Measurements from ENCODE around the gene AIP.

AIP gene

DNA sequence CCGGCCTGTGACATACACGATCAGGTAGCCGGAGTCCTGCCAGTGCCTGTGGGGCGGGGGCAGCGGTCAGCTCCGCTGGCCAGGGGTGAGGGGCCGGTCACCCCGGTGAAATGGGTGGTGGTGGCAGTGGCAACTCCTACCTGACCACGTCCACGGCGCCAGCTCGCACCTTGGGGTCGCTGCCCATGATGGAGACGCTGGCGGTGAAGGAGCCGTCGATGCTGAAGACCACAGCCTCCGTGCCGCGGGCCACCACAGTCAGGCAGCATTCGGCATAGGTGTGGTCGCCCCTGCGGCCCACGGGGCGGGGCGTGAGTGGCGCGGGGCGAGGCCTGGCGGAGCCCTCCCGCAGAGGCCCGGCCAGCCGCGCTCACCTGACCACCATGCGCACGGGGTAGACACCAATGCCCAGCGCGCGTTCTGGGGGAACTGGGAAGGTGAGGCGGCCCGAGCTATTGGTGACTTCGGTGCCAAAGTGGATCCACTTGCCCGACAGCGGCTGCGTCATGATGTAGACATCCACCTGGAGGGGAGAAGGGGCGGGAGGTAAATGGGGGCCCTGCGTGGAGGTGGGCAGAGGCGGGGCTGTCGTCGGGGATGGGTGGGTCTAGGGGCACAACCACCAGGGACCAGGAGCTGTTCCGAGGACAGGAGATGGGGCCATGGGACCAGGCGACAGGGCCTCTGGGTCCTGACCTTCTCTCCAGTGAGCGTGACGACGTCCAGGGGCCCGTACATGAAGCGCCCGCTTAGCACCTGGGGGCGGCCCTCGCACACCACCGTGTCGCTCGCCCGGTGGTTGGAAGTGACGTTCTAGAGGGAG is 10.9 kb downstream of the AIP start:
- no peak for DNase-seq (ENCODE audit: low read depth)

DNA sequence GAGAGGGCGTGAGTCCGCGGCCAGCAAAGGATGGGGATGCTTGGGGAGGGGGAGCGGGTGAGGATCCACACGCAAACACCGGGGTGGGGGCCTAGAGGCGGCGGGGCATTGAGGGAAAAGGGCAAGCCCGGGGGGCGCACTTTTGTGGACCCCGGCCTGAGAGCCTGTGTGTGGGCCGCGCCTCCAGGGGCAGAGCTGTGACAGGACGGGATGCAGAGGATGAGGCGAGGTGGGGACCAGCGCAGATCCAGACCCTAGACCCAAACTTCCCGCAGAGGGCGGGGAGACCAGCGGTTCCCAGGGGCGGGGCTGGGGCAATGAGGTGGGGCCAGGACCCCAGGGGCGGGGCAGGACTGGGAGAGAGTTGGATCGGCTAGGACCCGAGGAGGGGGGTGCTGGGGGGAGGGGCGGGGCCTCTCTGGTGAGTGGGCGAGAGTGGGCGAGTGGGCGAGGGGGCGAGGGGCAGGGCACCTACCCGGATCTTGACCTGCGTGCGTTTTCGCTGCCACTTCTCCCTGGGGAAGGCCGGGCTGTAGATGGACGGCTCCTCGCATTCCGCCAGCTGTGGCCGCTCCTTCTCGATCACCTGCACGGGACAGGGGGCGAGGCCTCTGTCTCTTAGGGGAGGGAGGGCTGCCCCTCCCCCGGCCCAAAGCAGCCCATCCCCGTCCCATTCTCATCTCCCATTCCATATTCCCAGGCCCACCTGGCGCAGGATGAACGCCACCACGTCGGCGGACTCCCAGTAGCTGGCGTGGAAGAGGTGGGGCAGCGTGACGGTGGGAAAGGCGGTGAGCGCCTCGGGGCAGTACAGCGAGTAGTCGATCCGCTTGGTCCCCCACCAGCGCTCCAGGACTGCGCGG is 11.8 kb downstream of the AIP start:
- DNase-seq (ENCODE audit: low read depth) = no peak

DNA sequence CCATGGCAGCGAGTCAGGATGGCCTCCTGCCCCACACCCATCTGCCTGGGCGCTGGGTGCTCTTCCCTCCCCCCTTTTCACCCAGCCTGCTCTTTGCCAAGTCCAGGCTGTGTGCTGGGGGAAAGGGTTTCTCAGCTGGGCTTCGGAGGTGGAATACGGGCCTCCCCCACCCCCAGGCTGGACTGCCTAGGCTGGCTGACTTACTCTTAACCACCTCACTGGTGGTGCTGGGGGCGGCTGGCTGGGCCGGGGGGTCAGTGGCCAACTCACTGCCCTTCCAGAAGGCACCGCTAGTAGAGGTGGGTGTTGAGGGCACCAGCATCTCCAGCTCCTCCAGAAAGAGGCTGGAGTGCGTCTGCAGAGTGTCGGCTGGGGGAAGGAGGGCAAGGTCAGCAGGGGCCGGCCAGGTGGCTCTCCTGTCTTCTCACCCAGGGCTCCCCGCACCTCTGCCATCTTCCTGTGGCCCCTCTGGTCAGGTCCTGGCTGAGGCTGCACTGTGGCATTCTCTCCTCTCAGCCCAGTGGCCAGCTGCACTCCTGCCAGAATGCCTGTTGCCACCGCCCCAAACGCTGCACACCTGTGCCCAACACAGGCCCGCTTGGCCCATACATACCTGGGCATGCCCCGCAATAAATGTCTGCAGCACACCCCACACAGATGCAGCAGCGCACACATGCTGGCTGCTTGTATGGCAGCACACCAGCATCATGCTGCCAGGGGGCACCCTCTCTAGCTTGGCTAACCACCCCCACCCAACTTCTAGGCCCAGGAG is 12.6 kb downstream of the AIP start:
- no peak for DNase-seq (ENCODE audit: low read depth)

DNA sequence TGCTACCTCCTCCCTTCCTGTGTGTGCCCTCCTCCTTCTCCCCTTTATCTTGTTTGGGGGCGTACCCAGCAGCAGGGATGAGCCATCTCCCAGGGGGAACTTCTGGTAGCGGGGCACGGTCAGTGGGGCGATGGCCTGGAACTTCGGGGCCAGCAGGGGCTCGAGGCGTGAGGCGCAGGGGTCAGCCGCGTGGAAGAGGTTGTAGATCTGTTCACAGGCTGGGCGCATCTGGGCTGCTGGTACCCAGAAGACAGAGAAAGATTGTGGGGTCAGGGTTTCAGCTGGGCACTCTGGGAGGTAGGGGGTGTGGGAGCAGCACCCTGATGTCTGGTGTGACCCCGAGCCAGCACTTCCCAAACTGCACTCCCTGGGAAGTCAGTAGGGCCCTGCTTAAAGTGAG is 13.3 kb downstream of the AIP start:
- no peak for DNase-seq (ENCODE audit: low read depth)

DNA sequence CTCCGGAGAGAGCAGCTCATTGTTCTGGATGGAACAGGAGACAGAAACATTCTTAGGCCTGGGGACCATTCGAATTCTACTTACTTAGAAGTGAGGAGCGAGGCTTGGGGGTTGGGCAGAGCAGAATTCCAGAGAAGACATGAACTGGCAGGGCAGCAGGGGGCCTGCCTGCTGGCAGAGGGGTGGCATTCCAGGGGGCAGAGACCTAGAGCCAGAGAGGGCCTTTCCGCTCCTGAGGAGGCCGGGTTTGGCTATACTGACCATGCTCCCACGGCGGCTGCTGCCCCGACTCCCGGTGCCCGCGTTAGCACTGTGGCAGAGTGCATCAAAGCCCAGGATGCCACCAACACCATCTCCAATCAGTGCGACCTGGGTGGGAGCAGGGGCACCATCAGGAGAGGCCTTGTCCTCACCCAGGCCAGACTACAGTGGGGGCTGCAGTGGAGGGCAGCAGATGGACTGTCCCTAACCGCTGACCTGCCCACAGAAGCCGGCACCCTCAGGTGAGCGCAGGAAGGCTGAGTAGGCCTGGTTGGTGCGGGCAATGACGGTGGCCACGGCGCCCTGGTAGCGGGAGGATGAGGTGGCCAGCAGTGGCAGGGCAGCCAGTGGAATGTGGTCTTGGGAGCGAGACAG is 14.9 kb downstream of the AIP start:
- no peak for DNase-seq (ENCODE audit: low read depth)

DNA sequence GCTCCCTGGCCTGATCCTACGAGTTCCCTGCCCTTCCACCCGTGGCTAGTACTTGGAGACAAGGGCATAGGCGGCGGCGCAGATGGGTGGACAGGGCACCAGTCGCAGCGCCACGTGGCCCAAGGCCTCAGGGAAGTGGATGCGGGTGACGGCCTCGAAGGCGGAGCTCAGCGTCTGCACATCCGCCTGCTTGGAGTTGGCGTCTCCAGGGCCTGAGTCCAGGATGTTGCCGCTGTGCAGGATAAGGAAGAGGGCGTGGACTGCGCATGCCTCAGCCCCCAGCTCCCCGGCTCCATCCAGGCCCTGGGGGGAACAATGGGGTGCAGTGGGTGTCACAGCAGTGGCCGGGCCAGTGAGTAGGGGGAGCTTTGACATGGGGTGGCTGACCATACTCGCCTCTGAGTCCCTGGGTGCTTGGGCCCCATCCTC is 15.7 kb downstream of the AIP start:
- no peak for DNase-seq (ENCODE audit: low read depth)

DNA sequence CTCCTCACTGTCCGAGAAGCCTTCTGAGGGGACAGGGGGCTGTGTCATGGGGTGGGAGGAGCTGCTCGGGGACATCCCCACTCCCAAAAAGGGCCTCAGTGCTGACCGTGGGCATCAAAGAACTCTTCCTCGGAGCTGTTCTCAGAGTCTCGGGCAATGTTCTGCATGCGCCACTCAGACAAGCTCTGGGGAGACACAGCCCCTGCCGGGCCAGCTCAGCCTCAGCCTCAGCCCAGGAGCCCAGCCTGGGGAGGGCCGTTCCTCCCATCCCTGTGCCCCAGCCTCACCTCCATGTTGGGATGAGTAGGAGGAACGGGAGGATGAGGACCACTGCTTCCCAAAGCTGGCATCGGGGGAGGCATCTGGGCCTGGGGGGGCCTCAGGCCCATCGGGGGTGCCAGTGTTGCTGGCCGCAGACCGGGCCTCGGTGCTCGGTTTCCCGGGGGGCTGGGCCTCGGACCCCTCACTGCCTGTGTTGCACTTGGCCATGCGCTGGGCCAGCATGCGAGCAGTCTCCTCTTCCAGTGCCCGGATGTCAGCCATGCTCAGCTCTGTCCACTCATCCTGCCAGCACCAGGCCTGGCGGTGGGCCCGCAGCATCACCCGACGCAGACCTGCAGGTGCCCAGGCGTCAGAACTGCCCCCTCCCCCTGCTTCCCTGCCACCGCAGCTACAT is 17.1 kb downstream of the AIP start:
- no peak for DNase-seq (ENCODE audit: low read depth)

DNA sequence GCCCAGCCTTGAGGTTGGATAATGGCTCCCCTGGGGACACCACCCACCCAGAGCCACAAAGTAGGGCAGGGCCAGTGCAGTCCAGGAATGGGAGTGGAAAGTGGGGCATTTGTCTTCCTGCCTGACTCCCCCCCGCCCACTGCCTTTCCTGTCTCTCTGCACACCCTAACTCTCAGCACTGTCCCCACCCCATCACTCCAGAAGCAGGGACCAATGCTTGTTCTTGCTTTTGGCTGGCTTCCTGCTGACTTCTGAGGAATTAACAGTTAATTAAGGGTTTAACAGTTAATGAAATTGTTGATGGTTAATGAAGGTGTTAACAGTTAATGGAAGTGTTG is 17.6 kb downstream of the AIP start:
- DNase-seq (ENCODE audit: low read depth) = no peak

DNA sequence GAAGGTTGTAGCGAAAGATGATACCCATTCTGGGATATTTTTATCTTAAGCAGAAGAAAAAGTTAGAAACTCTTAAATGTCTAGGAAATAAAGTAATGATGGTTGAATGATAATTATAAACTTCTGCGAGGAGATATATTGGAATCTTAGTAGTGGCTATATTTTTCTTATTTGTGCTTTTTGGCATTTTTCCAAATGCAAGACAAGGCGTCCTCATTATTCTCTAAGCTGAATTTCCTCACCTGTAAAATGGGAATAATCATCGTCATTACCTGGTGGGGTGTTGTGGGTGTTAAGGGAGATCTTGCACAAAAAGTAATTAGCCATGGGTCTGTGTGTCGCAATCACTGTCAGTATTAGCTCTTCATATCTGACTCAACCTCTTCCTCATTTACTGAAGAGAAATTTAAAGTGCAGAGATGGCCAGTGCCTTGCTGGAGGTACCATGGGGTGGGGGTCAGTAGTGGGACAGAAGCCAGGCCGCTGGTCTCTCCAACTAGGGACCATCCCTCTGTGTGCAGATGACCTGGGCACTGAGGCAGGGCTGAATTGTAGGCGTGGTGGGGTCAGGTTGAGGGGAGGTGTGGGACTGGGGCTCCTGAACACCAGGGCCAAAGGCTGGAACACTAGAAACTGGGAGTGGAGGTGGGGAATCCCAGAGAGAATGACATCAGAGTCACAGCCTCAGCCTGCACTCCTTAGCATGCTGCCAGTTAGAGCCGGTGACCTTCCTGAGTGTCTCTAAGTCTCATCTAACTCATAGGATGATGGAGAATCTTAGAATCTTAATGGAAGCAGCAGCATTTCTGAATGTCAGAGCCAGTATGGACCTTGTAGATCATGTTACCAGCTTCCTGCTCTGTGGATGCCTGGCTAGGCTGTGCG is 18.2 kb downstream of the AIP start:
- no peak for DNase-seq (ENCODE audit: low read depth)

DNA sequence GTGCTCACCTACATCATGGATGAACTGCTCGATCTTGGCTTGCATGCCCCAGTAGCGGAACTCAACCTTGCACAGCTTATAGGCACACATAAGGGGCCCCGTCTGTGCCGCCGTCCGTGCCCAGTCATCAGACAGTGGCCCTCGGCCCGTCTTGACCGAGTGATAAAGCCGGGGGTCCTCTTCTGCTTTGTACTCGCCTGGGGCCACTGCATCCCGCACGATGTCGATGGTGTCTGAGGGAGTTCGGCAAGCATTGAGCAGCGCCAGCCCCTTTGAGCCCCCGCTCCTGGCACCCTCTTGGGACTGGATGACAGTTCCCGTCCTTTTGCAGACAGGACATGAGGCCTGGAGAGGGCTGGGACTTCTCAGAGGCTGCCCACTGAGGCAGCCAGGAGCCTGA is 19.0 kb downstream of the AIP start:
- no peak for DNase-seq (ENCODE audit: low read depth)

DNA sequence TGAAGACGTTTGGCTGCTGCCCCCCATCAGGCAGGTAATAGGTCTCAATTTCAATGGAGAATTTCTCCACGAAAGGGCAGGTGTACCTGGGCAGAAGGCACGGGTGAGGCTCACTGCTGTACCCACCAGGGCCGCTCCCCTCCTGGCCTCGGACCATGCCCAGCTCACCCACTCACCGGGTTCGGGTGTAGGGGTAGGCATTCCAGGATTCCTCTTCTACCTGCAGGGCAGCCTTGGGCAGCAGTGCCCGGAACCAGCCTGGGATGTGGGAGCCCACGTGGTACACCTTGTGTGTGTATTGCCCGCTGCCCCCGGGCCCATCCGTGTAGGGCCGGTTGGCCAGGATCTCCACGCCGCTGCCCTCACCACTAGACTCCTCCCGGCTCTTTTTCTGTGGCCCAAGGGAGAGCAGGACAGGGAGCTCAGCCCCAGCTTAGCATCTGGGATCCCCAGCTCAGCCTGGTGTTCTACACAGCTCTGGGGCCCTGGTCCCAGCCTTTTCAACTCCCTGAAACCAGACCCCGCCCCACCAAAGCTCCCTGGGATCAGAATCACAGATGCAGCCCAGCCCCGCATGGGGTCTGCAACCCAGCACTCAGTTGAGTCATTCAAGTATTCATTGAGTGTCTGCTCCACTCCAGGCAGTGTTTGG is 19.6 kb downstream of the AIP start:
- no peak for DNase-seq (ENCODE audit: low read depth)

DNA sequence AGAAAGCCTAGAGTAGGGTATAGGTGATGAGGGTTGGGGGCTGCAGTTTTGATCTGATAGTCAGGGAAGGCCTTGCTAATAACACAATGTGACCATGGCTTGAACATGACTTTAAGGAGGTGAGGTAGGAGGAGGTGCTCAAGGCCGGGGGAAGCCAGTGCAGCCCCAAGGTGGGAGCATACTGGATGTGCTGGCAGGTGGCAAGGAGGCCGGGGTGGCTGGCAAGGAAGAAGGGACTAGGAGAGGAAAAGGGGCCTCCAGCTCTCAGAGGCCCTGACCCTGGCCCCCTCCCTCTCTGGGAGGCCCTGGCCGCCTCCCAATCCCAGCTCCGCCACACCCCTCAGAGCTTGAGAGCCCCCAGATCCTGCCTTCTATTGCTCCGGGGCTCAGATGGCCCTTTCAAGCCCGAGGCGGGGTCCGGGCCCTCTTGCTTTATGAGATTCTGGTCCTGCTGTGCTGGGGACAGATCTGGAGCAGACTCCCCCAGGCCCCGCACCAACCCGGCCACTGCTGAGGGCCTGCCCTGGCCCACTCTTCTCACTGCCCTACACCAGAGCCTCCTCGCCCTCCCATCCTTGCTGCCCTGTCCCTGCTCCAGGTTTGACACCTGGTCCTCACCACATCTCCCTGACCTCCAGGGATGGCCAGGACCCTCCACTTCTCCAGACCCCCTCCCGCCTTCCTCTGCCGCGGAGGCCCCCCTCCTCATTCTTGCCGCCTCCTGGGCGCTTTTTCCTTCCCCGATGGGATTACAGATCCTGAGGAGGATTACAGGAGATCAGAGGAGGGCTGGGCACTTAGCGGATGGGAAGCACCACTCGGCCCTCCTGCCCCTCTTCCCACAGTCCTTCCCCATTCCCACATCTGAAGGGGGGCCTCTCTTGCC is 20.5 kb downstream of the AIP start:
- no peak for DNase-seq (ENCODE audit: low read depth)

DNA sequence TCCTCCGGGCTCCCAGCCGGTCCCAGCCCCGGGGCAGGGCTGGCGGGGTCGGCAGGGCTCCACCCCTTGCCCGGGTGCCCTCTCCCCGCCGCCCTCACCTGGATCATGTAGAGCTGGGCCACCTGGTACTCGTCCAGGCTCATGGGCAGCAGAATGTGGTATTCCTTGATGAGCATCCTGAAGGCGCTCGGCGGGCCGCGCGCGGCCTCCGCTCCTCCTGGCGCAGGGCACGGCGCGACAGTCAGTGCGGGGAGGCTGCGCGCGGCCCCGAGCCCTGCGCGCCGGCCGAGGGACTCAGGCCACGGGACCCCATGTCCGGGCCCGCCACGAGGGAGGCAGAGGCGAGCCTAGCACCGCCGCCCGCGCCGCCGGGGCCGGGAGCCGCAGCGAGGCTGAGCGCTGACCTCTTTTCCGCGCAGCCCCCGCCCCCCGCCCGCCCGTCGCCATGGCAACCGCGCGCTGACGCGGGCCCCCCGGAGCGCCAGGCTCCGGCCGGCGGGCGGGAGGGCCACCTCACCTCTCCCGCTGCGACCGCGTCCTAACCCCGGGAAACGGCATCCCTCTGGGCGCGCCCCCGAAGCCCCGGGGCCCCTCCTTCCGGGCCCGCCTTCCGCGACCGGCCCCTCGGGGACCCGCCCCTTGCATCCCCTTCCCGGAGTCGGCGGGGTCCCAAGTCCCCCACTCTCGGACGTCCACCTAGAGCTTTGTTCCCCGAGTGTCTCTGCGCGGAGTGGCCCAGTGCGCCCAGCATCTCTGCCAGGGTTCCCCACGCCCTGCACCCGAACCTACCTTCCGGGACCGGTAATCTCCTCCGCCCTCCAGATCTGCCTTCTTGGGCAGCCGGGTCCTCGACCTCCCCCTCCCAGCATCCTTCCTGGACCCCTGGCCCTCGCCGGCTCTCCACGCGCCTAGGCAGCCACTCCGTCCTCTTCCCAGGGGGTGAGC is 21.5 kb downstream of the AIP start:
- peak; percentile 16 for DNase-seq (ENCODE audit: low read depth)

DNA sequence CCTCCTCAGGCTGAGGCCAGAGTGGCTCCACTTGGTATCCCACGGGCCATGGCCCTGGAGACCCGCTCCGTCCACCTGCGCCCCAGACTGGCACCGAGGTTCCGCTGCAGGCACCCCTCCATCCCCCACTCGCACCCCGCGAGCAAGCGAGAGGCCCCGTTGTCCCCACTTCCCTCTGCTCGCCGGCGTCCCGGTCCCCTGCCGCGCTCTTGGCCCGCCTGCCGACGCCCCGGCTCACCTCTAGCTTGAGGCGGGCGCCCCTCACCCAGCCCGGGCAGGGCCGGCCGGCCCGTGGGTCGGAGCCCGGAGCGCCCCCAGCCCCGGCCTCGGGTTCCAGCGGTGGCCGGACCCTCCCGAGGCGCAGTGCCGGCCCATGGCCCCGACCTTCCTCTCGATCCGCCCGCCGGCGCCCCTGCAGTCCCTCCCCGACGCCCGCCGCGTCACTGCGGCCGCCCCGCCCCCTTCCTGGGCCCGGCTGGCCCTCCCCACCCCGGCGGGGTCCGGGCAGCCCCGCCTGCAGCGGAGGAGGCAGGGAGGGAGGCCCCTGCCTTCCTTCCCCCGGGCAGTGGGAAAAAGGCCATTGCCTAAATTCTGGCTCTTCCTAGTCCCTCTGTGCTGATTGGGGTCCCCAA is 22.2 kb downstream of the AIP start, which contains the start of gene PITPNM1:
PITPNM1 (minus strand) TSS at position 414 of the 632 bp plus-strand sequence. CDS start 1,183 bp downstream, outside the sequence.
- peak; percentile 69 for DNase-seq (ENCODE audit: low read depth)

DNA sequence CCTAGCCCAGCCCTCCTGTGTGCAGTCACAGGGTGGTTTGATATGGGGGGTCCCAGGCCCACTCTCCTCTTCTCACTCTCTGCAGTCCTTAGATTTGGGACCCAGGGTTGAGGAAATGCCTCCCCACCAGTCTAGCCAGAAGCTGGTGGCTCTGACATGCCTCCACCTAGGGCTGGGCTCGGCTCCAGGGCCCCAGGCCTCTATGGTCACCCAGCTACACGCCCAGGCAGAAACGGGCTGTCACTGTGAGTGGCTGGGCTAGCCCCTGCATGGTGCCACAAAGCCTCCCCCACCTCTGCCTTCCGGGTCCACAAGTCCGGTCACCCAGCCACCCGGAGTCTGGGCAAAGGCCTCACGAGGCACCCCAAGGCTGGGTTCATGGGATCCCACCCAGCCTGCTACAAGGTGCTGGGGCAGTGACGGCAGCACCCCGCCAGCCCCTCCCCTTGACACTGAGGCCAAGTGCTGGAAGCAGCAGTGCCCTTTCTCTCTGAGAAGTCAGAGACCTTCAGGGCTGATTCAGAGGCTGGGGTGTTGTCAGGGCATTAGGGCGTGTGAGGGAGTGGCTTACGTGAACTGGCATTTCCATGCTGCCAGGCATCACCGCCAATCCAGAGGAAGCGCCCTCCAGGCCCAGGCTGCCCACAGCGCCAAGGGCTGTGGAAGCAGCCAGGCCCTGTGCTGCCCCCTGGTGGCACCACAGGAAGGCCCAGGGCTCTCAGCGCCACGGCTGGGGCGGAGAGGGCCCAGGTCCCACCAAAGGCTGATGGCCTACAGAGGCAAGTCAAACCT is 23.0 kb downstream of the AIP start:
- peak; percentile 85 for DNase-seq (ENCODE audit: low read depth)

DNA sequence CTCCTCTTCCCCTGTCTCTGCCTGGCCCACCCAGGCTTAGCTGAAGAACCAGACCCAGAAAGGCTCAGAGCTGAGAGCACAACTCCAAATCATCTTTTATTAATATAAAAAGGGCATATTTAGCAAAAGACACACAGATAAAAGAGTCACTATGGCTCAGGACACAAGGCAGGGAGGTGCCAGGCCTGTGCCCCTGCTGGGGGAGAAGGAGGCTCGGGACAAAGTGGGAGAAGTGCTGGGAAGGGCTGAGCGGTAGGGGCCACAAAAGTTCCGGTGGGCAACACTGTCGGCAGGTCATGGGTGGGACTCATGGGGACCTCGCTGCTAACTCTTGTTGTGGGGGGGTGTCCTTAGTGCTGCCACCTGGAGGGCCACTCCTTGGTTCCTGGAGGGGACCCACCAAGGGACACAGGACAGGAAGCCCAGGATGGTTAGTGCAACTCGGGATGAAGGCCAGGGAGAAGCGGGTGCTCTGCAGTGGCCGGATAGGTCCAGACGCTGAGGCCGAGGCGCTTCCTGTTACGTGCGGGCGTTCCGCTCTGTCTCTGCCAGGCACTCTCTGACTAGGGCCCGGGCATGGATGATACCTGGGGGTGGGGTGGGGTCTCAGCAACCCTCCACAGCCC is 23.7 kb downstream of the AIP start:
- DNase-seq (ENCODE audit: low read depth) = no peak
